GM18907 (cell line): ENCODE results near the gene CCDC18.
"Not testable (repeated sequence)": the region's sequence is repeated elsewhere in the genome, so short reads cannot be mapped to it uniquely, and the experiment has no call there.

Source experiments
- ATAC-seq: cut with Tn5 transposase; IDR thresholded peaks from one replicate; pipeline ENCODE4 v1.9.1; 2021; ENCODE audit warnings: mild to moderate bottlenecking, moderate library complexity; ENCODE audit not compliant: unreplicated experiment

Gene CCDC18

DNA sequence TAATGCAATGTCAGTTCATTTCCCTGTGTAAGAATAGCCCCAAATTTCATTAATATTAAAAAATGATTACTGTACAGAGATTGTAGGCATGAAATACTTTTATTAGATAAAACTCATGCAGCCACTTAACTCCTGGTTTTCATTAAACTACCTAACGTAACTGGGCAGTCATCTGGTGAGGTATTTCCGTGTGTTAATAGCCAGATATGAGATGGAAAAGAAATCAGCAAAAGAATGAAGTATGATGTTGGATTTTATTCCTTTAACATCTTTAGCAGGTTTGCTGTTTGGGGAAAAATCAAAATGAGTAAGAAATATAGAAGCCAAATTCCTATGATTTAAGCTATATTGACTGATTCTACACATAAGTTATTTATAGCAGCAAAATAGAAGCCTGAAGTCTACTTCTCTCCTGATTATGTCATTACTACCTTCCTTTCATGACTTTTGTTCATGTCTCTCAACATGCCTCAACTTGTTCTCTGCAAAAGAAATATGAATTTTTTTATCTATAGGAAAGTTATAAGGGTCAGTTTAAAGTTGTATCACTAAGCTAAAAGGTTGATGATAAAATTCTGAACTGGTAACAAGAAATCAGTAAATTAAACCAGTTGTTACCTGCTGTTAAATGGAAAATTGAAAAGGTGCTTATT lies 42.6 kb downstream of the CCDC18 start:
- no peak for ATAC-seq

DNA sequence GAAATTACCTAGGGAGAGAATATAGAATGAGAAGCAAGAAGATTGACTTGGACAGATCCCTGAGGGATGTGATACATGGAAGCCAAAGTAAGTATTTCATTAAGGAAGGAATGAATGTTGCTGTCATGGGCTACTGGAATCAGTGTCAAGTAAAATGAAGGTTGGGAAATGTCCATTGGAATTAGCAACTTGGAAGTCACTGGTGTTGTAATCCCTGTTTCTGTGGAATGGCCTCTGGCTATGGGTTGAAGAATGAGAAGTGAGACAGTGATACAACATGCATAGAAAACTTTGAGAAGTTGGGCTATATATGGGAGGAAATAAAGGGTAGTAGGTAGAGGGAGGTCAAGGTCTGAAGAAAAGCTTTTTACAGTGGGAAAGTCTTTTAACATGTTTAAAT lies 54.7 kb downstream of the CCDC18 start:
- ATAC-seq: no peak

GRCh38 chr1:93237021-93237420 lies 56.5 kb downstream of the CCDC18 start:
- ATAC-seq: no peak

- ATAC-seq: no peak
These were observed 57.9 kb downstream of the CCDC18 start for GRCh38 chr1:93238425-93238824.

- ATAC-seq: no peak
These were observed 59.3 kb downstream of the CCDC18 start for GRCh38 chr1:93239863-93240262.

DNA sequence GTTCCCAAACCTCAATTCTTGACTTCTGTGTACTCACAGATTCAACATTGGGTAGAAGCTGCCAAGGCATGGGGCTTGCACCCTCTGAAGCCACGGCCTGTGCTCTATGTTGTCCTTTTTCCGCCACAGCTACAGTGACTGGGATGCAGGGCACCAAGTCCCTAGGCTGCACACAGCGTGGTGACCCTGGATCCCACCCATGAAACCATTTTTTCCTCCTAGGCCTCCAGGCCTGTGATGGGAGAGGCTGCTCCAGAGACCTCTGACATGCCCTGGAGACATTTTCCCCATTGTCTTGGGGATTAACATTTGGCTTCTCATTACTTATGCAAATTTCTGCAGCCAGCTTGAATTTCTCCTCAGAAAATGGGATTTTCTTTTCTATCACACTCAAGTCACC lies 62.7 kb downstream of the CCDC18 start:
- ATAC-seq: not testable (repeated sequence)

DNA sequence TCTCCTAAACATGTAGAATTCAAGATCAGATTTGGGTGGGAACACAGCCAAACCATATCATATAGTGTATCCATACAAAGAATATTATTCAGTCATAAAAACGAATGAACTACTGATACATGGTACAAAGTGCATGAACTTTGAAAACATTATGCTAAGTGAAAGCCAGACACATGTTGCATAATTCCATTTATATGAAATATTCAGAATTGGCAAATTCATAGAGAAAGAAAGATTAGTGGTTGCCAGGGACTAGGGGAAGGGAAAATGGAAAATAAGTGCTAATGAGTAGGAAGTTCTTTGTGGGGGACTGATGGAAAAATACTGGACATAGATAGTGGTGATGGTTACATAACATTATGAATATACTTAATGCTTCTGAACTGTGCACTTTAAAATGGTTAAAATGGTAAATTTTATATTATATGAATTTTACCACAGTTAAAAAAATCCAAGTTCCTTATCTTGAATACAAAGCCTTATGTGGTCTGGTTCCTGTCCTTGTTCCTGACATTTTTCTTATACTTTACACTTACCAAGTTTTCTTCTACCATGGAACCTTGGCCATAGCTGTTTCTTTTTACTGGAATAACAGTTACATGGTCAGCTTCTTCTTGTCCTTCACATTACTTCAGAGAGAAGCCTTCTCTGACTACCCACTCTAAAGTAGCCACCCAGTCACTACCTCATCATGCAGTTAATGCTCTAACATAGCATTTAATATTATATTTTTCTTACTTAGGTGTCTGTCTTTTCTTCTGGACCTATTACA lies 64.0 kb downstream of the CCDC18 start:
- no peak for ATAC-seq

GRCh38 chr1:93251966-93252365 lies 71.4 kb downstream of the CCDC18 start:
- no peak for ATAC-seq

GRCh38 chr1:93252598-93252997 lies 72.1 kb downstream of the CCDC18 start:
- ATAC-seq: no peak

DNA sequence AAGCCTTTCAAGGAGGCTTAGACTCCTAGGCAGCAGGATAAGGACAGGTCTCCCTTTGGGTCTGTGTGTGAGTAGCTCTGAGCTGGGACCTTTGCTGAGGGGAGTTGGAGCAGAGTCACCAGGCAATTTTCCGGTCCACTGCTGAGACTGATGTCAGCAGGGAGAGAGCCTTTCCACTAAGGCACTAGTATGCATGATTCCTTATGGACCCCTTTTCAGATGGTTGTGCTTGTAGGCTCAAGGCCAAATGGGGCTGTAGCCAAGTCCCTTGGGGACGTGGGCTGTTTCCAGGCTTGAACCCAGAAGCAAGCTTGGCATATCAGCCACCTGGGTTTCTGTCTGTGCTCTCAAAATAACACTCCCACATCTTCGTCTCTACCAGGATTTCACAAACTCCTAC lies 73.0 kb downstream of the CCDC18 start:
- no peak for ATAC-seq

- no peak for ATAC-seq
These were observed 74.9 kb downstream of the CCDC18 start for GRCh38 chr1:93255222-93256079.

DNA sequence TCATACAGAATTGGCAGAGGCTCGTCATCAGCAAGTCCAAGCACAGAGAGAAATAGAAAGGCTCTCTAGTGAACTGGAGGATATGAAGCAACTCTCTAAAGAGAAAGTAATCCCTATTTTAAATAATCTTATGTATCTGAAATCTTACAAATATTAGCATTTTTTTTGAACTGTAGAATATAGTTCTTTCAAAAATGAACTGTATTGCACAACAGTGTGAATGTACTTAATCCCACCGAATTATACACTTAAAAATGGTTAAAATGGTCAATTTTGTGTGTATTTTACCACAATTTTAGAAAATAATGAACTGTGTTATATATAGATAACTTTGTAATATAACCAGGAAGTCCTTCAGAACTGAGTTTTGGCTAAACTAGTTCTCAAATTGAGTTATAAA lies 75.9 kb downstream of the CCDC18 start:
- ATAC-seq: no peak

DNA sequence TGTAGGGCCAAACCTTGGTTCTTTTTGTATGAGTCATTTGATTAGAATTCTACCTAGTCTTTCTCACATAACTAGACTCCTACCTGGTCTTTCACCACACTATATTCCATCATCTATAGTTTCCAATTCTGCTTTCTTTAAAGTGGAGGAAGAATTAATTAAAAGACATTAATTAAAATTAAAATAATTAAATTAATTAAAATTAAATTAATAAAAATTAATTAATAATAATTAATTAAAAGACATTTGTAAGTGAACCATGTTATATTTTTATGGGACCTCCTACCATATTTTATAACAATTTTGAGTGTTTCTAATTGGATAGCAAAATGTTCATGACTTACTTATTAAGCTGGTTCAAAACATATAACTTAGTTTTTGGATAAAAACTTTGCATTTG lies 77.4 kb downstream of the CCDC18 start:
- ATAC-seq: no peak

- not testable (repeated sequence) for ATAC-seq
These were observed 80.2 kb downstream of the CCDC18 start for GRCh38 chr1:93260726-93261125.

DNA sequence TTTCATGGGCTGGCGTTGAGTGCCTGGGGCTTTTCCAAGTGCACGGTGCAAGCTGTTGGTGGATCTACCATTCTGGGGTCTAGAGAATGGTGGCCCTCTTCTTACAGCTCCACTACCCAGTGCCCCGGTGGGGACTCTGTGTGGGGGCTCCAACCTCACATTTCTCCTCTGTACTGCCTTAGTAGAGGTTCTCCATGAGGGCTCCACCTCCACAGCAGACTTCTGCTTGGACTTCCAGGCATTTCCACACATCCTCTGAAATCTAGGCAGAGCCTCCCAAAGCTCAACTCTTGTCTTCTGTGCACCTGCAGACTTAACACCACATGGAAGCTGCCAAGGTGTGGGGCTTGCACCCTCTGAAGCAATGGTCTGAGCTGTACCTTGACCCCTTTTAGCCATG lies 82.1 kb downstream of the CCDC18 start:
- no peak for ATAC-seq

GRCh38 chr1:93268888-93269287 lies 88.4 kb downstream of the CCDC18 start:
- ATAC-seq: not testable (repeated sequence)

DNA sequence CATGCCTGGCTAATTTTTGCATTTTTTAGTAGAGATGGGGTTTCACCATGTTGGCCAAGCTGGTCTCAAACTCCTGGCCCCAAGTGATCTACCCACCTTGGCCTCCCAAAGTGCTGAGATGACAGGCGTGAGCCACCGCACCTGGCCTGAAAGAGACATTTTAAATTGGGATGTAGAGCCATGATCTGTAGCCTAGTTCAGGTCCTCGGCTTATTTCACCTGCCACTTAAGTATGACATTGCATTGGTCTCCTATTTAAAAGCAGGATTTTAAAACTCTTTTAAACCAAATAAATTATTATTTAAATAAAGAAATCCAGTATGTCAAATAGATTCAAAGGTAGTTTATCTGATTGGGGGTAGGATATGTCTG lies 94.7 kb downstream of the CCDC18 start:
- ATAC-seq: not testable (repeated sequence)

DNA sequence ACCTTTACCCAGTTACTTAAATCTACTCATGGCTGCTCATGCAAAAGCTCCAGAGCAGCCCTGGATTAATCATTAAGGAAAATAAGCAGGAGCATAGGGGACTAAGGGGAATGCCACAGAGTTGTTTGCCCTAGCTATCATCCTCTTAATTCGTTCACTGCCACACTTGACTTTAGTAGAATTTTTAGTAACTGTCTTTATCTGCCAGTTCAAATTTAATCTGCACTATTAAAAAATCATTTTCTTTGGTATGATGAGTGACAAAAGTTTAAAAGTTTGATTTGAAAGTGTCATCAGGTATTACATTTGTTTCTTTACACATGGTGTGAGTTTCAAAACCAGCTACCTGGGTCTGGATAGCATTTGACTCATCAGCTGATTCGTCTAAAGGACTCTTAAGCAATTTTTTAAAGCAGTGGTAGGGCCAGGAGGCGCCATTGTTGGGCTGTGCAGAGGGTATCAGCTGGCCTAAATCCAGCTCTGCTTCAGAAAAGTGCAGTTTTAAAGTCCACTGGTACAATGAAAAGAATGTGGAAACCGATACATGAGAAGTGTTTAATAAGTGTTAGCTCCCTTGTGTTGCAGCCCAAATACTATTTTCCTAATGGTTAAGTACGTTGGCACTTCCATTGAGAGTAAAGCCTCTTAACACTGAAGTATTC lies 95.2 kb downstream of the CCDC18 start:
- ATAC-seq: no peak

DNA sequence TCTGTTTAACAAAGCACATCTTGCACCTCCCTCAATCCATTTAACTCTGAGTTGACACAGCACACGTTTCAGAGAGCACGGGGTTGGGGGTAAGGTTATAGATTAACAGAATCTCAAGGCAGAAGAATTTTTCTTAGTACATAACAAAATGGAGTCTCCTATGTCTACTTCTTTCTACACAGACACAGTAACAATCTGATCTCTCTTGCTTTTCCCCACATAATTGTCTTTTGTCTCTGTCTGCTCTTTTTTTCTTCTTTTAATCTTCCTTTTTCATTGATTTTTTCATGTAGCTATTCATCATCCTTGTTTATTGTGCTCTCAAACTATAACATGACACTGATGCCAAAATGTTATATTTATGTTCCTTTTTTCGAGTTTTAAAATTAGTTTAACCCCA lies 97.0 kb downstream of the CCDC18 start:
- not testable (repeated sequence) for ATAC-seq

GRCh38 chr1:93283496-93283895 lies 103.0 kb downstream of the CCDC18 start:
- no peak for ATAC-seq

DNA sequence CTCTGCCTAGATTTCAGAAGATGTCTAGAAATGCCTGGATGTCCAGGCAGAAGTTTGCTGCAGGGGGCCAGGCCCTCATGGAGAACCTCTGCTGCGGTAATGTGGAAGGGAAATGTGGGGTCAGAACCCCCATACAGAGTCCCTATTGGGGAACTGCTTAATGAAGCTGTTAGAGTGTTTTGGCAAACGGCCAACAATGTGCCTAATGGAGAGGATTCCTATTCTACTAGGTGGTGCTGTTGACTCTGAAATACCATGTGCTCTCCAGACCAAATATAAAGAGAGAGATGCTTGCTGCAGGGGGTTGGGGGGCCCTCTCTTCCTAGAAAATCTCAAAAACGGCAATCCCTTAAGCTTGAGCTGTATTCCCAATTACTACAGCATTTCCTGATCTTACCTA lies 108.0 kb downstream of the CCDC18 start:
- no peak for ATAC-seq
